Gastrocnemius medialis (tissue), 4 donors: Measurements from ENCODE around the gene TUBGCP3. TPM values are rescaled to one million over a fixed set of nuclear protein-coding genes. Genes with fewer than 3 reads are reported as not detected.

Experiments
- ATAC-seq, 2 donors: fragments of 150-250 bp; one replicate each; pipeline ENCODE4 v1.9.1; 2016
- DNase-seq, 2 donors: peaks; one replicate each; pipeline ENCODE4 v3.0.0-alpha.2; 2019
- H3K27ac ChIP-seq, 4 donors: fragments of 200-600 bp; sonication (generic); 1 replicate in 1 of 4; 2 replicates in 3 of 4; pipeline ENCODE4 v1.5.1; 2016 to 2018; ENCODE audit warnings: mild to moderate bottlenecking in 2 of 4, moderate library complexity in 1 of 4
- H3K27me3 ChIP-seq, 3 donors: fragments of 200-600 bp; sonication (generic) in 2 of 3; 1 replicate in 1 of 3; 2 replicates in 2 of 3; pipeline versions ENCODE4 v1.5.1 to v1.6.0; 2016 to 2019; ENCODE audit warnings: mild to moderate bottlenecking in 1 of 3, moderate library complexity in 1 of 3
- H3K36me3 ChIP-seq, 2 donors: fragments of 200-600 bp; sonication (generic) in 1 of 2; one replicate each; pipeline ENCODE4 v1.5.1; 2017 to 2018
- H3K4me1 ChIP-seq, 2 donors: fragments of 200-600 bp; sonication (generic) in 1 of 2; one replicate each; pipeline ENCODE4 v1.5.1; 2016 to 2017; ENCODE audit warnings: mild to moderate bottlenecking in 2 of 2
- H3K4me3 ChIP-seq, 4 donors: fragments of 200-600 bp; sonication (generic) in 3 of 4; 1 replicate in 1 of 4; 2 replicates in 3 of 4; pipeline ENCODE4 v1.5.1; 2016 to 2019; ENCODE audit warnings: mild to moderate bottlenecking in 2 of 4
- H3K9me3 ChIP-seq, 3 donors: fragments of 200-600 bp; sonication (generic) in 2 of 3; 1 replicate in 1 of 3; 2 replicates in 2 of 3; pipeline ENCODE4 v1.5.1; 2016 to 2019
- POLR2A ChIP-seq, 2 donors: fragments of 450-650 bp; IDR thresholded peaks; one replicate each; pipeline ENCODE4 v1.6.1; 2017; ENCODE audit warnings: antibody characterized with exemption in 2 of 2, mild to moderate bottlenecking in 2 of 2, moderate library complexity in 2 of 2
- in situ Hi-C, 4 donors: fragments of 200-750 bp; cut with MboI; loops; one replicate each; pipeline versions ENCODE4 v1.15.0 to v1.8.0; 2017; ENCODE audit warnings: low sequenced_read_pairs in 4 of 4
- intact Hi-C: fragments of 100-400 bp; cut with DNase I; formaldehyde crosslinking; loops from one replicate; pipeline ENCODE4 v1.15.1; 2023; ENCODE audit warnings: low total_unique reads
- total RNA-seq, 4 donors: library from RNA; depleted of rRNA; stranded (reverse); fragments of >200 nt; gene quantifications; one replicate each; pipeline versions ENCODE4 v1.1.0 to v1.2.3, GENCODE V29; 2016
- TF ChIP-seq, protein P1 (sequence below), 5 experiments: fragments of 450-650 bp in 3 of 5; fragments of 200-600 bp in 2 of 5; sonication (generic) in 2 of 5; IDR thresholded peaks in 4 of 5; conservative IDR thresholded peaks in 1 of 5; 1 replicate in 4 of 5; 2 replicates in 1 of 5; pipeline ENCODE4 v1.5.1; 2016 to 2019; ENCODE audit warnings: antibody characterized with exemption in 5 of 5, mild to moderate bottlenecking in 3 of 5, moderate library complexity in 3 of 5

Gene TUBGCP3
- total RNA-seq, 4 donors from 2014 or later: 10.0 to 14.3 (median 11.0) TPM

DNA sequence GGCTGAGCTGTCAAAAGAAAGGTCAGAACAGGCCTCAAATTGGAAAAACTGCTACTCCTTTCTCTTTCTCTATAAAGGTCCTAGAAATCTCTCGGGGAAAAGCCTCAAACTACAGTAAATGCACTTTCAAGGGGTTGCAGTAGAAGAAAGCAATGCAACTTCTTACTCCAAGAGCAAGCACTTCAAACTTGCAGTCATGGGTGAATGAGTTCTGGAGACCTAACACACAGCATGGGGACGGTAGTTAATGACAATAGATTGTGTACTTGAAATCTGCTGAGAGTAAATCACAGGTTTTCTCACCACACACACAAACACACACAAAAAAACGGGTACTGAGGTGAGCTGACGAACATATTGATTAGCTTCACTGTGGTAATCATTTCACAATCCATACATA is 11.8 kb downstream of the TUBGCP3 start:
- intact Hi-C loops (no loop called here), in situ Hi-C loops (no loop called here)
- no peaks in the 10 kb centered on the region for H3K27me3 ChIP-seq
- peaks cover 21 to 34% of the 10 kb centered on the region in 2 donors for H3K4me1 ChIP-seq
- TF ChIP-seq, protein P1, sequence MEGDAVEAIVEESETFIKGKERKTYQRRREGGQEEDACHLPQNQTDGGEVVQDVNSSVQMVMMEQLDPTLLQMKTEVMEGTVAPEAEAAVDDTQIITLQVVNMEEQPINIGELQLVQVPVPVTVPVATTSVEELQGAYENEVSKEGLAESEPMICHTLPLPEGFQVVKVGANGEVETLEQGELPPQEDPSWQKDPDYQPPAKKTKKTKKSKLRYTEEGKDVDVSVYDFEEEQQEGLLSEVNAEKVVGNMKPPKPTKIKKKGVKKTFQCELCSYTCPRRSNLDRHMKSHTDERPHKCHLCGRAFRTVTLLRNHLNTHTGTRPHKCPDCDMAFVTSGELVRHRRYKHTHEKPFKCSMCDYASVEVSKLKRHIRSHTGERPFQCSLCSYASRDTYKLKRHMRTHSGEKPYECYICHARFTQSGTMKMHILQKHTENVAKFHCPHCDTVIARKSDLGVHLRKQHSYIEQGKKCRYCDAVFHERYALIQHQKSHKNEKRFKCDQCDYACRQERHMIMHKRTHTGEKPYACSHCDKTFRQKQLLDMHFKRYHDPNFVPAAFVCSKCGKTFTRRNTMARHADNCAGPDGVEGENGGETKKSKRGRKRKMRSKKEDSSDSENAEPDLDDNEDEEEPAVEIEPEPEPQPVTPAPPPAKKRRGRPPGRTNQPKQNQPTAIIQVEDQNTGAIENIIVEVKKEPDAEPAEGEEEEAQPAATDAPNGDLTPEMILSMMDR (IDR thresholded peaks at IDR 0.05 in 4 of 5, conservative IDR thresholded peaks at IDR 0.05 in 1 of 5): no peak
- no peak for TF ChIP-seq POLR2A (IDR thresholded peaks at IDR 0.05)
- no peaks in the 10 kb centered on the region for H3K36me3 ChIP-seq
- DNase-seq: no peak
- no peak overlapping the region for H3K27ac ChIP-seq
- H3K9me3 ChIP-seq: no peaks in the 10 kb centered on the region
- H3K4me3 ChIP-seq: no peak overlapping the region
- no peak for ATAC-seq

DNA sequence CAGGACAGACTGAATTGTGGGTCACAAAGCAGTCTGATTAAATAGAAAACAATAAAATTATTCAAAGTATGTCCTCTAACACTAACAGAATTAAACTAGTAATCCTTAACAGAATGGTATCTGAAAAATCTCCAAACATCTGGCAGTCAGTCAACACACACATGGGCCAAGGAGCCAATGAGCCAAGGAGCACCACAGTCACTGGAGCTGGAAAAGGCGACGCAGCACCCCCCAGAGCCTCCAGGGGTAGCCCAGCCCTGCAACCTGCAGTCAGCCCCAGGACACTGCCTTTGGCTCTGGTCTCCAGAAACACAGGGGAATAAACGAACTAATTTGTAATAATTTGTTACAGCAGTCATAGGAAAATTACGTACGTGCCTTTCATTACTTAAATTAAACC is 12.3 kb downstream of the TUBGCP3 start:
- peaks cover 21 to 38% of the 10 kb centered on the region in 2 donors for H3K4me1 ChIP-seq
- ATAC-seq (no peak), DNase-seq (no peak)
- H3K9me3 ChIP-seq: no peaks in the 10 kb centered on the region
- H3K4me3 ChIP-seq: no peak overlapping the region
- H3K27ac ChIP-seq: no peak overlapping the region
- H3K36me3 ChIP-seq: no peaks in the 10 kb centered on the region
- in situ Hi-C loops (no loop called here), intact Hi-C loops (no loop called here)
- H3K27me3 ChIP-seq: no peaks in the 10 kb centered on the region
- no peak for TF ChIP-seq POLR2A (IDR thresholded peaks at IDR 0.05)

DNA sequence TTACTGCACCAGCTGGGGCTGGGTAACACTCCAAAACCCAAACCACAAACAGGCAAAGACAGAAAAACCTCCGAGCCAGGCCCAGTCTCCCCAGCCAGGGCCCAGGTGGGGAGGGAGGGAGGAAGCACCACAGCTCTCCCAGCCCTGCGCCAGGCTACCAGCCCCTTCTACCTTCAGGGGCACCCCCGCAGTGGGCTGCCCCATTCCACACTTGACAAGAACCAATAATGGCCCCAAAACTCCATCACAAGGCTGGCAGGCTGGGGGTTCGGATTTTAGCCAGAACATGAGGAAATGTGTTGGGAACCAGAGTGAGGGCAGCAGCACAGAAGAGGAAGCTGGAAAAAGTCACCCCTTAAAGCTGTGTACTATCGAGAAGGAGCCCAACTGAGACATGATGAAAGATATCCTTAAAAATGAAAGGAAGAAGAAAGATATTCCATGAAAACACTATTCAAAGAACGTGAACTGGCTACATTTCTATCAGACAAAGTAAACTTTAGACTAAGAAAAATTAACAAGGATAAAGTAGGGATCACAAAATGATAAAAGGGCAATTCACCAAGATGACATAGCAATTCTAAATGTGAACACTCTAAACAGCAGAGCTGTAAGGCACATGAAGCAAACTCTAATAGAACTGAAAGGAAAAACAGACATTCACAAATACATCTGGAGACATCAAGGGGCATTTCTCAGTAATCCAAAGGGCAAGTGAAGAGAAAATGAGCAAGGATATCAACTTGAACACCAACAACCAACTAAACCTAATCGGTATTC is 12.9 kb downstream of the TUBGCP3 start:
- no peaks in the 10 kb centered on the region for H3K27me3 ChIP-seq
- ATAC-seq (no peak), DNase-seq (no peak)
- H3K4me1 ChIP-seq: peaks cover 21 to 38% of the 10 kb centered on the region in 2 donors
- H3K27ac ChIP-seq: no peak overlapping the region
- TF ChIP-seq, protein P1 (IDR thresholded peaks at IDR 0.05 in 4 of 5, conservative IDR thresholded peaks at IDR 0.05 in 1 of 5): no peak
- no peak for TF ChIP-seq POLR2A (IDR thresholded peaks at IDR 0.05)
- H3K4me3 ChIP-seq: no peak overlapping the region
- H3K9me3 ChIP-seq: no peaks in the 10 kb centered on the region
- H3K36me3 ChIP-seq: no peaks in the 10 kb centered on the region
- in situ Hi-C loops (no loop called here), intact Hi-C loops (no loop called here)

- peaks cover 21 to 38% of the 10 kb centered on the region in 2 donors for H3K4me1 ChIP-seq
Measured at GRCh38 chr13:112574416-112574815, 13.5 kb downstream of the TUBGCP3 start.

GRCh38 chr13:112573710-112574109 is 14.2 kb downstream of the TUBGCP3 start:
- DNase-seq (no peak), ATAC-seq (no peak)
- H3K36me3 ChIP-seq: peaks cover 0 to under 1% of the 10 kb centered on the region in 2 donors
- no peak for TF ChIP-seq POLR2A (IDR thresholded peaks at IDR 0.05)
- TF ChIP-seq, protein P1 (IDR thresholded peaks at IDR 0.05 in 4 of 5, conservative IDR thresholded peaks at IDR 0.05 in 1 of 5): no peak
- H3K27ac ChIP-seq: no peak overlapping the region
- peaks cover 21 to 38% of the 10 kb centered on the region in 2 donors for H3K4me1 ChIP-seq
- H3K27me3 ChIP-seq: no peaks in the 10 kb centered on the region
- intact Hi-C loops (no loop called here), in situ Hi-C loops (no loop called here)
- no peak overlapping the region for H3K4me3 ChIP-seq
- H3K9me3 ChIP-seq: no peaks in the 10 kb centered on the region

More at GRCh38 chr13:112574416-112574815, 13.5 kb downstream of the TUBGCP3 start:
- in situ Hi-C loops: no loop called here
- no peak for ATAC-seq
- no peaks in the 10 kb centered on the region for H3K9me3 ChIP-seq
- intact Hi-C loops: no loop called here
- no peak for DNase-seq
- TF ChIP-seq, protein P1 (IDR thresholded peaks at IDR 0.05 in 4 of 5, conservative IDR thresholded peaks at IDR 0.05 in 1 of 5): no peak
- no peak for TF ChIP-seq POLR2A (IDR thresholded peaks at IDR 0.05)
- no peaks in the 10 kb centered on the region for H3K27me3 ChIP-seq
- no peaks in the 10 kb centered on the region for H3K36me3 ChIP-seq
- H3K27ac ChIP-seq: no peak overlapping the region
- H3K4me3 ChIP-seq: no peak overlapping the region
